Vagina (tissue), 2 donors: ENCODE measurements around the gene TMEM229A.

Experiments
- CTCF ChIP-seq, 3 experiments: fragments of 450-650 bp in 2 of 3; fragments of 200-600 bp in 1 of 3; sonication (generic) in 1 of 3; IDR thresholded peaks; one replicate each; pipeline ENCODE4 v1.5.1; 2017 to 2019; ENCODE audit warnings: antibody characterized with exemption in 3 of 3, mild to moderate bottlenecking in 2 of 3, moderate library complexity in 2 of 3
- POLR2A ChIP-seq, 2 donors: fragments of 450-650 bp; IDR thresholded peaks; one replicate each; pipeline ENCODE4 v1.6.1; 2017; ENCODE audit warnings: antibody characterized with exemption in 2 of 2, mild to moderate bottlenecking in 2 of 2, moderate library complexity in 2 of 2

DNA sequence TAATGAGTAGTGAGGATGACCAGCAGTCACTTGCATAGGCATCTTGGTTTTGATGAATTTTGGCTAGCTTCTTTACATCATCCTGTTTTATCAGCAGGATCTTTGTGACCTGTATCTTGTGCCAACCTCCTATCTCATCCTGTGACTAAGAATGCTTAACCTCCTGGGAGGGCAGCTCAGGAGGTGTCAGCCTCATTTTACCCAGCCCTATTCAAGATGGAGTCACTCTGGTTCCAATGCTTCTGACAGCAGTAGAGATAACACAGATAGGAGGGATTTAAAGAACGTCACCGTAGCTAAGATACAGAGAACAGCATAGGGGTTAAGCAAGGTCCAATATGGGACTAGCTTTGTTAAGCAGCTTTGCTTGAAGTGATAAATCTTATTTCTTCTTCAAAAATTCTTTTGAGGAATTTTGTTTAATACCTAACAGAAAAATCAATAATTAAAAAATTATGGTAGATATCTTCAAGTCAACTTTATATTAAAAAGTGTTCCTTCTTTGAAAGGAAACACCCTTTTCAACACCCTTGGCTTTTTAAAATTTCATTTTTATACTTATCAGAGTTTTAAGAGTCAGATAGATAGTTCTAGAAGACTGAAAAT, 39.9 kb downstream of the TMEM229A start:
- no peak for TF ChIP-seq CTCF (IDR thresholded peaks at IDR 0.05)
- TF ChIP-seq POLR2A (IDR thresholded peaks at IDR 0.05) = no peak
